22Rv1 (cell line): ENCODE measurements around the gene GREM2.

ENCODE experiments used
- CTCF ChIP-seq: fragments of 450-650 bp; IDR thresholded peaks from 2 replicates; pipeline ENCODE4 v1.5.1; 2017; ENCODE audit warnings: mild to moderate bottlenecking
- ZFX ChIP-seq: fragments of 450-650 bp; IDR thresholded peaks from 2 replicates; pipeline ENCODE4 v1.6.1; 2017; ENCODE audit warnings: antibody characterized with exemption, borderline replicate concordance

DNA sequence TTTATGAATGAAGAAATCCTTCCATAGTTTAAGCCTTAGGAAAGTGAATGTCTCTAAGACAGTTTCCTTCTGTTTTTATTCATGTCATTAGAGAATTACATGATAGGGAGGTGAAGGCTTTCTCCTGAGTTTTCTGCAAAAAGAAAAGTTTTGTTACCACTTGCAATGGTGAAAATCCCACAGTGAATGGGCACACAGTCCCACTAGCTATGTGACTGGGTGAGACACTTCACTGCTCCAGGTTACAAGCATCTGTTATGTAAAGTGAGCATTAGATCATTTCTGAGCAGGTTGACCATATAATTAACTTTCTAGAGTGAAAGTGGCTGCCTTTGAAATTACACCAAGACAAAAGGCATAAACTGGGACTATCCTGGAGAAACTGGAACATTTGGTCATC is 38.9 kb upstream of the GREM2 start:
- TF ChIP-seq CTCF = no peak
- TF ChIP-seq ZFX = no peak
